Osteoblast (primary cell): ENCODE data around the gene ATXN7L2. TPM values are rescaled to one million over a fixed set of nuclear protein-coding genes. Genes with fewer than 3 reads are reported as not detected.

Source experiments
- DNase-seq: peaks from one replicate; pipeline ENCODE4 v3.0.0; 2011; ENCODE audit warnings: low spot score, mixed read lengths; ENCODE audit not compliant: insufficient read length; ENCODE audit errors: missing footprints
- H2AFZ ChIP-seq: 2 replicates; pipeline ENCODE4 v1.6.0; 2011; ENCODE audit warnings: mild to moderate bottlenecking, low read length
- H3K27ac ChIP-seq: 2 replicates; pipeline ENCODE4 v1.5.1; 2011; ENCODE audit warnings: mild to moderate bottlenecking, low read depth, low read length, moderate library complexity
- H3K27me3 ChIP-seq: 2 replicates; pipeline ENCODE4 v1.6.0; 2012; ENCODE audit warnings: mild to moderate bottlenecking, control low read depth, inconsistent platforms, low read length, moderate library complexity; ENCODE audit not compliant: insufficient read depth
- H3K36me3 ChIP-seq: 2 replicates; pipeline ENCODE4 v1.5.1; 2011; ENCODE audit warnings: mild to moderate bottlenecking, low read length, control low read depth, moderate library complexity; ENCODE audit not compliant: insufficient read depth
- H3K4me1 ChIP-seq: 2 replicates; pipeline ENCODE4 v1.5.1; 2011; ENCODE audit warnings: mild to moderate bottlenecking, low read length, control low read depth, moderate library complexity; ENCODE audit not compliant: insufficient read depth
- H3K4me2 ChIP-seq: 2 replicates; pipeline ENCODE4 v1.6.0; 2011; ENCODE audit warnings: mild to moderate bottlenecking, low read length; ENCODE audit not compliant: insufficient read depth
- H3K4me3 ChIP-seq: fragments of 200-600 bp; sonication (generic); 3 replicates; pipeline ENCODE4 v1.5.1; 2012; ENCODE audit warnings: mild to moderate bottlenecking, low read length, inconsistent platforms; ENCODE audit not compliant: insufficient read depth
- H3K79me2 ChIP-seq: 2 replicates; pipeline ENCODE4 v1.6.0; 2012; ENCODE audit warnings: mild to moderate bottlenecking, low read length, control low read depth, inconsistent platforms; ENCODE audit not compliant: insufficient read depth
- H3K9me3 ChIP-seq: 2 replicates; pipeline ENCODE4 v1.5.1; 2011; ENCODE audit warnings: low read depth, low read length, control low read depth
- H4K20me1 ChIP-seq: 2 replicates; pipeline ENCODE4 v1.6.0; 2012; ENCODE audit warnings: mild to moderate bottlenecking, low read length, control low read depth; ENCODE audit not compliant: insufficient read depth
- total RNA-seq: library from RNA; depleted of rRNA; stranded (reverse); fragments of >200 nt; gene quantifications from 2 replicates; pipeline ENCODE4 v1.2.3, GENCODE V29; 2012
- TF ChIP-seq, protein P1 (sequence below): IDR thresholded peaks from 2 replicates; pipeline ENCODE4 v1.5.1; 2011; ENCODE audit warnings: mild to moderate bottlenecking, low read depth, low read length, moderate library complexity; ENCODE audit errors: extremely low read depth

ATXN7L2 gene
- total RNA-seq, 1 donor, result 1.8 TPM

DNA sequence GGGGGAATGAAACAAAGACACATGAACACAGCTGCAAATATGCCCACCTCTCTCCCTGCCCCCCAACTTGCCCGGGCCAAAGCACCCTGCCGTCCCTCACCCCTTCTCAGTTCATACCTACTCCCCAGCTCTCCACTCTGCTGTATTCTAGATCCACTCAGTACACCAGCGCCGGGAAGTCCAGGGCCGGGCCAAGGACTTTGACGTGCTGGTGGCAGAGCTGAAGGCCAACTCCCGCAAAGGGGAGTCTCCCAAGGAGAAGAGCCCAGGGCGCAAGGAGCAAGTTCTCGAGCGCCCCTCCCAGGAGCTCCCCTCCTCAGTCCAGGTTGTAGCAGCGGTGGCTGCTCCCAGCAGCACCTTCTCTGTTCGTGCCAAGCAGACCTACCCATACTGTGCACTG is 5.0 kb downstream of the ATXN7L2 start:
- H2AFZ ChIP-seq, result no peak overlapping the region
- TF ChIP-seq, protein P1, sequence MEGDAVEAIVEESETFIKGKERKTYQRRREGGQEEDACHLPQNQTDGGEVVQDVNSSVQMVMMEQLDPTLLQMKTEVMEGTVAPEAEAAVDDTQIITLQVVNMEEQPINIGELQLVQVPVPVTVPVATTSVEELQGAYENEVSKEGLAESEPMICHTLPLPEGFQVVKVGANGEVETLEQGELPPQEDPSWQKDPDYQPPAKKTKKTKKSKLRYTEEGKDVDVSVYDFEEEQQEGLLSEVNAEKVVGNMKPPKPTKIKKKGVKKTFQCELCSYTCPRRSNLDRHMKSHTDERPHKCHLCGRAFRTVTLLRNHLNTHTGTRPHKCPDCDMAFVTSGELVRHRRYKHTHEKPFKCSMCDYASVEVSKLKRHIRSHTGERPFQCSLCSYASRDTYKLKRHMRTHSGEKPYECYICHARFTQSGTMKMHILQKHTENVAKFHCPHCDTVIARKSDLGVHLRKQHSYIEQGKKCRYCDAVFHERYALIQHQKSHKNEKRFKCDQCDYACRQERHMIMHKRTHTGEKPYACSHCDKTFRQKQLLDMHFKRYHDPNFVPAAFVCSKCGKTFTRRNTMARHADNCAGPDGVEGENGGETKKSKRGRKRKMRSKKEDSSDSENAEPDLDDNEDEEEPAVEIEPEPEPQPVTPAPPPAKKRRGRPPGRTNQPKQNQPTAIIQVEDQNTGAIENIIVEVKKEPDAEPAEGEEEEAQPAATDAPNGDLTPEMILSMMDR, result no peak
- peaks cover 10% of the 10 kb centered on the region for H3K36me3 ChIP-seq
- H3K27me3 ChIP-seq, result no peaks in the 10 kb centered on the region
- no peak overlapping the region for H3K4me3 ChIP-seq
- no peaks in the 10 kb centered on the region for H4K20me1 ChIP-seq
- peaks cover 7% of the 10 kb centered on the region for H3K79me2 ChIP-seq
- peaks cover 18% of the 10 kb centered on the region for H3K4me1 ChIP-seq
- H3K27ac ChIP-seq, result no peak overlapping the region
- no peaks in the 10 kb centered on the region for H3K9me3 ChIP-seq
- no peak overlapping the region for H3K4me2 ChIP-seq
- no peak for DNase-seq

GRCh38 chr1:109490029-109490933 is 6.6 kb downstream of the ATXN7L2 start:
- Histone ChIP-seq H4K20me1 (peaks cover 3% of the 10 kb centered on the region), H3K36me3 (peaks cover 10% of the 10 kb centered on the region), H3K4me2 (no peak overlapping the region), H3K79me2 (peaks cover 11% of the 10 kb centered on the region), H3K27me3 (no peaks in the 10 kb centered on the region), H3K27ac (no peak overlapping the region), H3K4me3 (no peak overlapping the region), H3K4me1 (peaks cover 11% of the 10 kb centered on the region), H3K9me3 (no peaks in the 10 kb centered on the region), H2AFZ (no peak overlapping the region)
- peak; percentile 99 for DNase-seq
- TF ChIP-seq, protein P1, result peak; percentile 85

GRCh38 chr1:109490934-109491302 is 7.2 kb downstream of the ATXN7L2 start:
- Histone ChIP-seq H3K9me3 (no peaks in the 10 kb centered on the region), H3K36me3 (peaks cover 10% of the 10 kb centered on the region), H3K27ac (no peak overlapping the region), H2AFZ (no peak overlapping the region), H3K4me1 (peaks cover 11% of the 10 kb centered on the region), H3K79me2 (peaks cover 17% of the 10 kb centered on the region), H4K20me1 (peaks cover 5% of the 10 kb centered on the region), H3K4me3 (no peak overlapping the region), H3K4me2 (no peak overlapping the region), H3K27me3 (no peaks in the 10 kb centered on the region)
- TF ChIP-seq, protein P1, result no peak
- no peak for DNase-seq

- H3K4me3 ChIP-seq, result no peak overlapping the region
- no peak overlapping the region for H3K27ac ChIP-seq
- H3K4me1 ChIP-seq, result peaks cover 11% of the 10 kb centered on the region
- peak; percentile 6 for DNase-seq
- peaks cover 15% of the 10 kb centered on the region for H3K36me3 ChIP-seq
- no peaks in the 10 kb centered on the region for H3K9me3 ChIP-seq
- no peak overlapping the region for H3K4me2 ChIP-seq
- no peak overlapping the region for H2AFZ ChIP-seq
- peaks cover 5% of the 10 kb centered on the region for H4K20me1 ChIP-seq
- no peaks in the 10 kb centered on the region for H3K27me3 ChIP-seq
- peaks cover 22% of the 10 kb centered on the region for H3K79me2 ChIP-seq
- TF ChIP-seq, protein P1, result no peak
Observed at GRCh38 chr1:109491372-109491771, 7.7 kb downstream of the ATXN7L2 start.
